GM10266 (cell line): ENCODE results near the gene MICALL2.

Experiments
- DNase-seq: peaks from one replicate; pipeline ENCODE4 v3.0.0; 2012; ENCODE audit errors: extremely low spot score
- TF ChIP-seq, protein P1 (sequence below): IDR thresholded peaks from 2 replicates; pipeline ENCODE4 v1.5.1; 2012; ENCODE audit warnings: mild to moderate bottlenecking, low read depth; ENCODE audit not compliant: control insufficient read depth, insufficient read depth; ENCODE audit errors: missing control alignments

The MICALL2 gene

DNA sequence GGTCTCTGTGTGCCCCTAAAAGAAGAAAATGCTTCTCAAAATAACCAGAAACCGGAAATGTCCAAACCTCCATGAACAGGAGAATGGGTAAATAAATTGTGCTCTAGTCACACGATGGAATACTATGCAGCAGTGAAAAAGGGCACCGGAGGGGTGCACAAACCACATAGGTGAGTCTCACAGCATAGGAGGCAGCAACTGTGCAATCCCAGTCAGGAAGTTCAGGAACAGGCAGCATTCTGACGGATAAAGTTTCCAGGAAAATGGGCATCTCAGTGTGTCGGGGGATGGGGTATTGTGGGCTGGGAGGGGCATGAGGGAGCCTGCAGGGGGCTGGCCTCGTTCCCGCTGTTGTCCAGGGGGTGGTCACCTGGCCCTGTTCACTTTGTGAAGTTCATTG is 63.1 kb downstream of the MICALL2 start:
- TF ChIP-seq, protein P1, sequence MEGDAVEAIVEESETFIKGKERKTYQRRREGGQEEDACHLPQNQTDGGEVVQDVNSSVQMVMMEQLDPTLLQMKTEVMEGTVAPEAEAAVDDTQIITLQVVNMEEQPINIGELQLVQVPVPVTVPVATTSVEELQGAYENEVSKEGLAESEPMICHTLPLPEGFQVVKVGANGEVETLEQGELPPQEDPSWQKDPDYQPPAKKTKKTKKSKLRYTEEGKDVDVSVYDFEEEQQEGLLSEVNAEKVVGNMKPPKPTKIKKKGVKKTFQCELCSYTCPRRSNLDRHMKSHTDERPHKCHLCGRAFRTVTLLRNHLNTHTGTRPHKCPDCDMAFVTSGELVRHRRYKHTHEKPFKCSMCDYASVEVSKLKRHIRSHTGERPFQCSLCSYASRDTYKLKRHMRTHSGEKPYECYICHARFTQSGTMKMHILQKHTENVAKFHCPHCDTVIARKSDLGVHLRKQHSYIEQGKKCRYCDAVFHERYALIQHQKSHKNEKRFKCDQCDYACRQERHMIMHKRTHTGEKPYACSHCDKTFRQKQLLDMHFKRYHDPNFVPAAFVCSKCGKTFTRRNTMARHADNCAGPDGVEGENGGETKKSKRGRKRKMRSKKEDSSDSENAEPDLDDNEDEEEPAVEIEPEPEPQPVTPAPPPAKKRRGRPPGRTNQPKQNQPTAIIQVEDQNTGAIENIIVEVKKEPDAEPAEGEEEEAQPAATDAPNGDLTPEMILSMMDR = no peak
- DNase-seq = no peak

DNA sequence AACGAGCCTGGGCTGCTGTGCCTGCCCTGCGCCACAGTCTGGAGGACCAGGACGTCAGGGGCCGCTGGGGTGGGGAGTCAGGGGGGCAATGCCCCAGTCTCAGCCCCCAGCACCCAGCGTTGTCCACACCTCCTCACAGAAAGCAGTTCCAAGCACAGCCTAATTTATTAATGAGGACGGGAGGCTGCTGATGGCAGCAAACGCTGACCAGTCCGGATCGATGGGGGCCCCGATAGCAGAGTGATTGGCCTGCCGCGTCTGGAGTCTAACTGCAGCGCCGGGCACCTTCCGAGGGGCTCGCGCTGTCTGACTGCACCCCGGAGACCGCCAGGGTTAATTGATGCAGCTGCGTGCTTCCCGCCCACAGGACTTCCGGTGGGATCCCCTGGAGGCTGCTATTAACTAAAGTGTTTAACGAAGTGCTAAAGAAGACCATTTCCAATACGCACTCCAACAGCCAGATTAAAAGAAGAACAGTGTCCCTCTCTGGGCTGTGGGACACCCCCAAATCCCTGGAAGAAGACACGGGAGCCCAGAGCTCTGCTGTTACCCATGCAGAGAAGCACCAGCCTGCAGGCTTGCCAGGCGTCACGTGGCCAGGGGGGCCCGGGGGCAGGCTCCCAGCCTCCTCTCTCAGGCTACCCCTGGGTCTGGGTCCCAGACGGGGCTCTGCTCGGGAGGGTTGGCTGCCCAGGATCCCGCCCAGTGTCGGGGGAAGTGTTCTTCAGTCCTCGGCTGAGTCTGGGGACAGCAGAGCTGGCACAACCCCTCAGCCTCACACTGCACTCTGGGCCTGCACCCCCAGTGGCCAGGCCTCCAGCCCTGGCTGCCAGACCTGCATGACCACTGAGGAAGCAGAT is 63.8 kb downstream of the MICALL2 start:
- TF ChIP-seq, protein P1 = no peak
- no peak for DNase-seq

DNA sequence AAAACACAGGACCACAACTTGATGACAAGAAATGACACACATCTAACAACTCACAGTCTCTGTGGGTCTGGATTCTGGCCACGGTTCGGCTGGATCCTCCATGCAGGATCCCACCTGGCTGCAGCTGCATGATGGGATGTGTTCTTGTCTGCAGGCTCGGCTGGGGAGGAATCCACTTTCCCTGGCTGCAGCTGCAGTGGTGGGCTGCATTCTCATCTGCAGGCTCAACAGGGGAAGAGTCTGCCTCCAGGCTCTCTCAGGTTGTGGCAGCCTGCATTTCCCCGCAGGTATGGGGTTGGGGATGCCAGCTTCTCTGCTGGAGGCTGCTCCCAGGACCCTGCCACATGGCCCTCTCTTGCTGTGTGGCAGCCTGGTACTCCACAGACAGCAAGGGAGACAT is 64.9 kb downstream of the MICALL2 start:
- TF ChIP-seq, protein P1 = no peak
- DNase-seq = no peak

DNA sequence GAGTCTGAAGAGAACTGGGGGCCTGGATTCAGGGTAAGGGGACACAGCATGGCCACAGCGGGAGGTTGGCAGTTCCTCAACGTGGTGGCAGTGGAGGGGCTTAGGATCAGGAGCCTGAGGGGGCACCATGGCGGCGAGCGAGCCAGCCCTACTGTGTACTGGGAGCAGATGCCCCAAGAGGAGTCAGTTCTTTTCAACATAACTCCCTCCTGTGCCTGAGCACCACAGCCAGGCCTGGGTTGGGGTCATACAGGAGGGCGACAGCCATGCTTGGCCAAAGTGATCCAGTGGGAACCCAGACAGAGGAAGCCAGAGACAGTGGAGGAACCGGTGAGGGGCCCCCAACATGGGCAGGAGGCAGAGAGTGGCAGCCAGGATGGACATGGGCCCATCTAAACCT is 65.8 kb downstream of the MICALL2 start:
- DNase-seq = no peak
- TF ChIP-seq, protein P1 = no peak

DNA sequence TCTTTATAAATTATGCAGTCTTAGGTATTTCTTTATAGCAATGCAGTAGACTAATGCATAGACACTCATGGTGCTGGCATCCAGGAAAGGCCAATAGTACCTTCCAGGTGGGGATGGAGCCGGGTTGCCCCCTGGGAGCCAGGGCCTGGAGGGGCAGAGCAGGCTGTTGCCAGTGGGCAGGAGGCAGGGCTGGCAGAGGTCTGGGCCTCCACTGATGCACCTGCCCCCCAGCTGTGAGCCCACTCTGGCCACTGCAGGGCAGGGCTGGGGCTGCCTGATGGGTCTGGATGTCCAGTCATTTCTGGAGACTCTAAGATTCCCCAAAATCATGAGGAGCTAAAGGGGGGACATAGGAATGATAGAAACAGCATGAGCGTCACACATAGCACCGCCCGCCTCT is 66.7 kb downstream of the MICALL2 start:
- no peak for DNase-seq

DNA sequence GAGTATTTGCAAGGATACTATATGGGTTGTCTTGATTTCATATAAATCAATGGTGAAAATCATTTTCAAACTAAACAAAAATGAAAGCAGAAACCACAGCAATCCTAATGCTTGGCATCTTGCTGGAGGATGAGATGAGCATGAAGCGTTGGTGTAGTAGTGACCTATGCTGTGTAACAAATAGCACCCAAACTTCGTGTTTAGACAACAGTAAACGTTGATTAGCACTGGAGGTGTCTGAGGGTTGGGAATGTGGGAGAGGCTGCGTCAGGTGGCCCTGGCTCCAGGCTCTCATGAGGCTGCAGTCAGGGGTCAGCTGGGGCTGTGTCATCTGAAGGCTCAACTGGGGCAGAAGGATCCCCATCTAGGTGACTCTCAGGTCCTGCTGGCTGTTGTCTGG is 67.8 kb downstream of the MICALL2 start:
- no peak for DNase-seq
- TF ChIP-seq, protein P1 = no peak

More for the DNA sequence above, 66.7 kb downstream of the MICALL2 start:
- TF ChIP-seq, protein P1 = no peak

DNA sequence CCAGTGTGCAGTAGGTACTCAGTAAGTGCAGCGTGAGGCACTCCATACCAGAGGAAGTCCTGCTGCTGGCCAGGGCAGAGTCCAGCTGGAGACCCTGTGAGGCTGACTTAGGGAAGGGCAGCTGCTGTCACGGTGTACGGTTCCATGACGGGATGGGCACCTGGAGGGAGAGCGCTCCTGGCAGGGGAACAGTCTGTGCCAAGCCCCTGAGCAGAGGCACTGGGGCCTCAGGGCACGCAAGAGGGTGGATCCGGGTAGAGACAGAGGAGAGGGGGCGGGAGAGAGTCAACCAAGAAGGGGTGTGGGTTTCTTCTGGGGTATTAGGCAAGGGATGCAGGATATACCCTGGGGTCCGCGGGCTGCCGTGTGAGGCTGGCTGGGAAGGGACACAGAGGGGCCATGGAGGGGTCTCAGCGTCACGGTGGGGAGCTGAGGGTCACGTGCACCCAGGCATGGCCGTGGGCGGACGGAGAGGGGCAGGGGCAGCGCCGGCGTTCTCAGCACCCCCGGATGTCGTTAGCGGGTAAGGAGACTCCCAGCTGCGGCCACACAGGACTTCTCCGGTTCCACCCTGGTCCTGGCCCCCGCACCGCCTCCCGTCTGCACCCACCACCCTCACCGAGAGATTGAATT is 70.5 kb downstream of the MICALL2 start:
- TF ChIP-seq, protein P1 = no peak
- no peak for DNase-seq
